GM12873 (cell line): ENCODE measurements around the gene VPS8.

Source experiments
- CTCF ChIP-seq: IDR thresholded peaks from 2 replicates; pipeline ENCODE4 v1.5.1; 2012; ENCODE audit warnings: low read depth, mild to moderate bottlenecking, moderate library complexity, low read length, control low read depth; ENCODE audit not compliant: insufficient read depth; ENCODE audit errors: missing control alignments

The VPS8 gene

GRCh38 chr3:184927796-184928315, 115.9 kb downstream of the VPS8 start:
- TF ChIP-seq CTCF, result no peak

- no peak for TF ChIP-seq CTCF
Observed at GRCh38 chr3:184932777-184933176, 120.8 kb downstream of the VPS8 start.

GRCh38 chr3:184937611-184938010, 125.6 kb downstream of the VPS8 start:
- TF ChIP-seq CTCF, result no peak

- no peak for TF ChIP-seq CTCF
Observed at GRCh38 chr3:184941408-184941807, 129.4 kb downstream of the VPS8 start.

- TF ChIP-seq CTCF, result no peak
Observed at GRCh38 chr3:184942735-184943134, 130.8 kb downstream of the VPS8 start.

- no peak for TF ChIP-seq CTCF
Observed at GRCh38 chr3:184944241-184944640, 132.3 kb downstream of the VPS8 start.

- no peak for TF ChIP-seq CTCF
Observed at GRCh38 chr3:184945886-184946625, 134.1 kb downstream of the VPS8 start.
